K562 (cell line): ENCODE measurements around the gene FSCN2. TPM values are rescaled to one million over a fixed set of nuclear protein-coding genes. Genes with fewer than 3 reads are reported as not detected.

Experiments used
- ATAC-seq: fragments of 200-7000 bp; cut with Tn5 transposase; 3 replicates; pipeline ENCODE4 v1.9.1; 2020; ENCODE audit warnings: moderate library complexity
- BruUV-seq: library from RNA; stranded (reverse); fragments of 400-500 nt; replicated peaks from 2 replicates; lab custom pipeline; 2021; lab: Mats Ljungman, UMichigan
- CTCF ChIA-PET: fragments of 300-600 bp; formaldehyde crosslinking; extraction: SDS; loops from one replicate; lab custom pipeline; 2021; ENCODE audit warnings: low intra/inter-chr PET ratio; lab: Yijun Ruan, JAX
- POLR2A ChIA-PET: fragments of 300-600, 350-650 bp; sonication (Branson Sonifier 250); formaldehyde crosslinking; extraction: SDS; loops from one replicate; lab custom pipeline; 2021; ENCODE audit warnings: antibody characterized with exemption, inconsistent platforms; lab: Yijun Ruan, JAX
- DNase-seq, 4 experiments: peaks; one replicate each; pipeline versions ENCODE4 v3.0.0 to v3.0.0-alpha.2; 2011 to 2018; ENCODE audit warnings: low spot score in 3 of 4, mixed read lengths in 3 of 4; ENCODE audit errors: extremely low read depth in 1 of 4
- FAIRE-seq: peaks from 2 replicates; lab custom pipeline; 2011; peaks lifted over from hg19 to GRCh38; lab: Jason Lieb, UNC
- H2AFZ ChIP-seq: 2 replicates; pipeline ENCODE4 v1.6.0; 2011; ENCODE audit warnings: low read depth, low read length, control low read depth, inconsistent platforms
- H3K27ac ChIP-seq: fragments of 200-600 bp; 3 replicates; pipeline ENCODE4 v1.8.0; 2011; ENCODE audit warnings: low read depth, mild to moderate bottlenecking, control low read depth, inconsistent platforms, low read length, moderate library complexity, mixed read lengths; ENCODE audit errors: extremely low read depth
- H3K27me3 ChIP-seq, 2 experiments: fragments of 300-600 bp in 1 of 2; 2 replicates in 1 of 2; 3 replicates in 1 of 2; pipeline versions ENCODE4 v1.6.0 to v1.8.0; 2011; ENCODE audit warnings: inconsistent platforms in 2 of 2, low read length in 2 of 2, mild to moderate bottlenecking in 1 of 2, mixed read lengths in 1 of 2, moderate library complexity in 1 of 2; ENCODE audit not compliant: control insufficient read depth in 2 of 2, insufficient read depth in 2 of 2
- H3K36me3 ChIP-seq: fragments of 300-600 bp; 3 replicates; pipeline ENCODE4 v1.8.0; 2011; ENCODE audit warnings: mild to moderate bottlenecking, low read length, inconsistent platforms; ENCODE audit not compliant: control insufficient read depth, insufficient read depth
- H3K4me1 ChIP-seq, 2 experiments: fragments of 200-600 bp in 1 of 2; replicated peaks in 1 of 2; 2 replicates in 1 of 2; 3 replicates in 1 of 2; pipeline versions ENCODE4 v1.5.1 to v1.8.0; 2011; ENCODE audit warnings: inconsistent platforms in 2 of 2, low read length in 2 of 2, mild to moderate bottlenecking in 1 of 2, mixed read lengths in 1 of 2, moderate library complexity in 1 of 2; ENCODE audit not compliant: control insufficient read depth in 2 of 2, insufficient read depth in 2 of 2
- H3K4me2 ChIP-seq: 2 replicates; pipeline ENCODE4 v1.6.1; 2011; ENCODE audit warnings: low read length, control low read depth, inconsistent platforms, mixed read lengths; ENCODE audit not compliant: insufficient read depth
- H3K4me3 ChIP-seq: fragments of 200-600 bp; sonication (generic), shearing (Covaris generic); 2 replicates; pipeline ENCODE4 v1.5.1; 2016; ENCODE audit warnings: control low read depth, inconsistent platforms
- H3K79me2 ChIP-seq: fragments of 200-600 bp; 3 replicates; pipeline ENCODE4 v1.8.0; 2011; ENCODE audit warnings: low read length, inconsistent platforms; ENCODE audit not compliant: control insufficient read depth, insufficient read depth
- H3K9ac ChIP-seq, 2 experiments: 2 replicates each; pipeline versions ENCODE4 v1.6.0 to v1.6.1; 2011; ENCODE audit warnings: low read depth in 2 of 2, low read length in 2 of 2, control low read depth in 1 of 2, inconsistent platforms in 1 of 2, mild to moderate bottlenecking in 1 of 2, mixed read lengths in 1 of 2; ENCODE audit not compliant: insufficient read depth in 1 of 2
- H3K9me1 ChIP-seq: one replicate; pipeline ENCODE4 v1.6.0; 2011; ENCODE audit warnings: inconsistent platforms, mild to moderate bottlenecking, low read length, moderate library complexity; ENCODE audit not compliant: control insufficient read depth, insufficient read depth
- H3K9me3 ChIP-seq: replicated peaks from 2 replicates; pipeline ENCODE4 v1.5.1; 2011; ENCODE audit warnings: low read depth, low read length, inconsistent platforms; ENCODE audit not compliant: control insufficient read depth, insufficient read depth
- H4K20me1 ChIP-seq: replicated peaks from 2 replicates; pipeline ENCODE4 v1.6.1; 2011; ENCODE audit warnings: low read length, inconsistent platforms, mixed read lengths; ENCODE audit not compliant: control insufficient read depth, insufficient read depth
- NCOA2 ChIP-seq, 2 experiments: fragments of 450-650 bp; IDR thresholded peaks; 2 replicates each; pipeline ENCODE4 v1.6.1; 2018; ENCODE audit warnings: mild to moderate bottlenecking in 2 of 2, moderate library complexity in 1 of 2; ENCODE audit not compliant: partially characterized antibody in 2 of 2
- PATZ1 ChIP-seq: fragments of 250-450 bp; sonication (Bioruptor Pico); IDR thresholded peaks from 2 replicates; pipeline ENCODE4 v1.5.0; 2020; ENCODE audit warnings: mild to moderate bottlenecking, borderline replicate concordance
- ZNF263 ChIP-seq: sonication (generic); formaldehyde crosslinking; IDR thresholded peaks from 2 replicates; pipeline ENCODE4 v1.8.0; 2022; ENCODE audit warnings: mild to moderate bottlenecking, missing genetic modification reagents, borderline replicate concordance
- WGBS: fragments of 100-300 bp; shearing (Covaris generic); methylation state at CpG from one replicate; pipeline ENCODE4 v1.1.6; 2016; ENCODE audit warnings: low coverage, mixed read lengths; ENCODE audit not compliant: insufficient coverage; ENCODE audit errors: missing lambda C conversion rate; 5-methylcytosine and 5-hydroxymethylcytosine counted together
- in situ Hi-C: fragments of 300-500 bp; cut with MboI; formaldehyde crosslinking; loops from 4 replicates; pipeline ENCODE4 v1.15.0; 2018; ENCODE audit warnings: inconsistent platforms, mixed read lengths
- intact Hi-C: fragments of 100-400 bp; cut with micrococcal nuclease; formaldehyde crosslinking; loops from 2 replicates; pipeline ENCODE4 v1.14.2; 2022
- polyA plus RNA-seq, 8 experiments: library from polyadenylated mRNA; depleted of rRNA in 4 of 8; stranded (reverse) in 5 of 8; unstranded in 3 of 8; fragments of >200 nt; fragmentation: Nextera tagmentation in 2 of 8; fragmentation: Illumina TruSeq in 1 of 8; extraction: Ambion mirVana in 2 of 8; extraction: Trizol in 1 of 8; gene quantifications; 2 replicates each; pipeline versions ENCODE4 v1.2.1 to v1.2.3, GENCODE V29; 2011 to 2014; ENCODE audit warnings: inconsistent platforms in 1 of 8, missing spikeins in 1 of 8
- total RNA-seq, 7 experiments: library from RNA; depleted of rRNA in 6 of 7; stranded (reverse); fragments of >200 nt in 6 of 7; fragmentation: Illumina TruSeq in 2 of 7; extraction: Trizol in 2 of 7; gene quantifications; 2 replicates each; pipeline versions ENCODE4 v1.2.1 to v1.2.3, GENCODE V29; 2011 to 2021; ENCODE audit warnings: low replicate concordance in 1 of 7

FSCN2 gene
- total and polyA plus RNA-seq, 9 of the 15 experiments (the other 6 are each of a cell fraction or from before 2014, with no cell fraction given) = 0.08 TPM; not detected in 8

- in situ Hi-C loops = no loop called here
- ChIA-PET POLR2A (interaction anchor here (0.6 to 4.3 kb wide), 2 partner anchors 14 to 178 kb away, joined by 3 to 46 read pairs; no protein-coding TSS in a partner anchor), CTCF (no interaction called here)
- Histone ChIP-seq H3K4me3 (no peak overlapping the region), H2AFZ (no peak overlapping the region), H3K4me1 (peaks cover 3 to 44% of the 10 kb centered on the region in 2 experiments; a peak in 4 of 5 replicates), H3K27me3 (no peaks in the 10 kb centered on the region), H3K27ac (no peak overlapping the region), H3K9me1 (no peaks in the 10 kb centered on the region), H4K20me1 (no peaks in the 10 kb centered on the region), H3K36me3 (no peaks in the 10 kb centered on the region), H3K9ac (no peak overlapping the region), H3K79me2 (peaks cover 7% of the 10 kb centered on the region; the same call in 1 of the 3 replicates), H3K4me2 (no peak overlapping the region), H3K9me3 (no peaks in the 10 kb centered on the region)
- FAIRE-seq (no peak), DNase-seq (no peak), ATAC-seq (no peak)
- 65% methylated on average over 6 of the region's 9 CpGs for WGBS
- intact Hi-C loops = no loop called here
- BruUV-seq = no TSS peak
- no peak for TF ChIP-seq ZNF263 (CRISPR knock-in tag)
- TF ChIP-seq PATZ1 (CRISPR knock-in tag) = no peak
- no peak for TF ChIP-seq NCOA2 (IDR thresholded peaks at IDR 0.05; ENCODE audit: partially characterized antibody in 2 of 2)
These were observed 35.5 kb upstream of the FSCN2 start for GRCh38 chr17:81492706-81493105.
